WTC11 (cell line): ENCODE data around the gene SRI. TPM values are rescaled to one million over a fixed set of nuclear protein-coding genes. Genes with fewer than 3 reads are reported as not detected.

Experiments
- ATAC-seq: fragments of 200-7000 bp; cut with Tn5 transposase; 2 replicates; pipeline ENCODE4 v1.10.0; 2021; ENCODE audit warnings: mild to moderate bottlenecking, moderate library complexity
- CTCF ChIA-PET: fragments of 300-600 bp; sonication (Branson Sonifier 250); formaldehyde crosslinking; loops from one replicate; lab custom pipeline; 2021; ENCODE audit warnings: antibody characterized with exemption; lab: Charles Lee
- POLR2A ChIA-PET: fragments of 350-600 bp; sonication (Branson Sonifier 250); formaldehyde crosslinking; loops from one replicate; lab custom pipeline; 2021; ENCODE audit warnings: antibody characterized with exemption; lab: Charles Lee
- DNase-seq: peaks from one replicate; pipeline ENCODE4 v3.0.0; 2021; ENCODE audit warnings: low spot score
- H3K27ac Mint-ChIP-seq: 2 replicates; pipeline ENCODE4 v1.8.0; 2021; ENCODE audit warnings: mixed read lengths
- H3K27me3 Mint-ChIP-seq: 2 replicates; pipeline ENCODE4 v1.8.0; 2021; ENCODE audit warnings: low read depth, mild to moderate bottlenecking, moderate library complexity, mixed read lengths
- H3K36me3 Mint-ChIP-seq: 2 replicates; pipeline ENCODE4 v1.8.0; 2021; ENCODE audit warnings: mixed read lengths
- H3K4me1 Mint-ChIP-seq: 2 replicates; pipeline ENCODE4 v1.8.0; 2022; ENCODE audit warnings: mixed read lengths
- H3K4me3 Mint-ChIP-seq: 2 replicates; pipeline ENCODE4 v1.8.0; 2021; ENCODE audit warnings: mild to moderate bottlenecking, moderate library complexity, mixed read lengths
- H3K9me3 Mint-ChIP-seq: 2 replicates; pipeline ENCODE4 v1.8.0; 2021; ENCODE audit warnings: mixed read lengths
- AFF4 ChIP-seq: sonication (generic); formaldehyde crosslinking; IDR thresholded peaks from 2 replicates; pipeline ENCODE4 v1.8.1; 2023; ENCODE audit warnings: mild to moderate bottlenecking, missing genetic modification reagents, borderline replicate concordance
- GABPB1 ChIP-seq: sonication (generic); formaldehyde crosslinking; IDR thresholded peaks from 2 replicates; pipeline ENCODE4 v1.8.1; 2023; ENCODE audit warnings: mild to moderate bottlenecking, missing genetic modification reagents
- HMGA2 ChIP-seq: fragments of 250-450 bp; sonication (Bioruptor Pico); IDR thresholded peaks from 2 replicates; pipeline ENCODE4 v1.4.0; 2021; ENCODE audit warnings: mild to moderate bottlenecking, moderate library complexity
- JAZF1 ChIP-seq: fragments of 250-450 bp; sonication (Bioruptor Pico); IDR thresholded peaks from 2 replicates; pipeline ENCODE4 v1.9.0; 2021; ENCODE audit warnings: moderate library complexity, mild to moderate bottlenecking, inconsistent platforms
- KAT7 ChIP-seq: sonication (generic); formaldehyde crosslinking; IDR thresholded peaks from 2 replicates; pipeline ENCODE4 v1.8.1; 2023; ENCODE audit warnings: missing genetic modification reagents, mild to moderate bottlenecking, borderline replicate concordance
- NFE2L1 ChIP-seq: sonication (generic); formaldehyde crosslinking; IDR thresholded peaks from 2 replicates; pipeline ENCODE4 v1.8.1; 2023; ENCODE audit warnings: missing genetic modification reagents
- PRRX2 ChIP-seq: fragments of 250-450 bp; sonication (Bioruptor Pico); IDR thresholded peaks from 2 replicates; pipeline ENCODE4 v1.8.0; 2021; ENCODE audit warnings: mild to moderate bottlenecking
- SMAD3 ChIP-seq: sonication (generic); formaldehyde crosslinking; IDR thresholded peaks from 2 replicates; pipeline ENCODE4 v1.8.0; 2022; ENCODE audit warnings: missing genetic modification reagents, mild to moderate bottlenecking, borderline replicate concordance
- SOX15 ChIP-seq: fragments of 250-450 bp; sonication (Bioruptor Pico); IDR thresholded peaks from 2 replicates; pipeline ENCODE4 v1.9.0; 2021; ENCODE audit warnings: mild to moderate bottlenecking
- TP53 ChIP-seq: sonication (generic); formaldehyde crosslinking; IDR thresholded peaks from 2 replicates; pipeline ENCODE4 v1.8.1; 2023; ENCODE audit warnings: mild to moderate bottlenecking, missing genetic modification reagents
- ZMAT4 ChIP-seq: fragments of 250-450 bp; sonication (Bioruptor Pico); IDR thresholded peaks from 2 replicates; pipeline ENCODE4 v1.9.0; 2021; ENCODE audit warnings: mild to moderate bottlenecking
- ZNF121 ChIP-seq: sonication (generic); formaldehyde crosslinking; IDR thresholded peaks from 2 replicates; pipeline ENCODE4 v1.8.0; 2023; ENCODE audit warnings: missing genetic modification reagents
- ZNF232 ChIP-seq: sonication (generic); formaldehyde crosslinking; IDR thresholded peaks from 2 replicates; pipeline ENCODE4 v1.8.0; 2022; ENCODE audit warnings: mild to moderate bottlenecking, missing genetic modification reagents
- ZNF263 ChIP-seq: sonication (generic); formaldehyde crosslinking; IDR thresholded peaks from 2 replicates; pipeline ENCODE4 v1.8.1; 2022; ENCODE audit warnings: low read depth, mild to moderate bottlenecking, moderate library complexity, missing genetic modification reagents
- total RNA-seq: library from RNA; stranded (reverse); gene quantifications from 3 replicates; pipeline ENCODE4 v1.2.3, GENCODE V29; 2021
- TF ChIP-seq, protein P1 (sequence below): fragments of 250-450 bp; sonication (Bioruptor Pico); IDR thresholded peaks from 2 replicates; pipeline ENCODE4 v1.9.0; 2021; ENCODE audit warnings: moderate library complexity, mild to moderate bottlenecking, inconsistent platforms, borderline replicate concordance
- TF ChIP-seq, protein P2 (sequence below): sonication (generic); formaldehyde crosslinking; IDR thresholded peaks from 2 replicates; pipeline ENCODE4 v1.8.0; 2022; ENCODE audit warnings: mild to moderate bottlenecking, missing genetic modification reagents
- TF ChIP-seq, protein P3 (sequence below): sonication (generic); formaldehyde crosslinking; IDR thresholded peaks from 2 replicates; pipeline ENCODE4 v1.8.0; 2022; ENCODE audit warnings: mild to moderate bottlenecking, missing genetic modification reagents
- TF ChIP-seq, protein P4 (sequence below): sonication (generic); formaldehyde crosslinking; IDR thresholded peaks from 2 replicates; pipeline ENCODE4 v1.8.0; 2022; ENCODE audit warnings: mild to moderate bottlenecking, missing genetic modification reagents
- TF ChIP-seq, protein P5 (sequence below): sonication (generic); formaldehyde crosslinking; IDR thresholded peaks from 2 replicates; pipeline ENCODE4 v1.8.1; 2023; ENCODE audit warnings: mild to moderate bottlenecking, missing genetic modification reagents

Gene SRI
- total RNA-seq, 1 experiment from 2014 or later, result 135 TPM

DNA sequence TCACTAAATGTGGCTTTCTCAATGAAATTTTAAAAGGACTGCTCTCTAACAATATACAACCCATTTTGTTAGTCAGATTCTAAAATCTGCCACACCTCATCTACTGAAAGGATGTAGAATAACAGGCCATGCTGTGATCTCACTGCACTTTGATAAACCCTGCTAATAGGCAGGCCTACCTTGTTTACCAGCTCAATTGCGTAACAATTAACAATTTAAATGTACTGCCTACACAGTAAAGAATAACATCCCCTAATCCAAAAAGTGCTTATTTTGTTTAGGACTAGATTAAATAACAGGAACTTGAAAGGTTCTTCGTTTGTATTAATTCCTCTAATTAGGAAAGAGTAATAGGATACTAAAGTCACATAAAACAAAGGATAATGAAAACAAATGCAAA is 4.5 kb downstream of the SRI start:
- Mint-ChIP-seq H3K36me3 (peaks cover 23% of the 10 kb centered on the region), H3K9me3 (no peaks in the 10 kb centered on the region), H3K4me3 (no peak overlapping the region), H3K27ac (no peak overlapping the region), H3K4me1 (peaks cover 45% of the 10 kb centered on the region), H3K27me3 (no peaks in the 10 kb centered on the region)
- ChIA-PET CTCF (no interaction called here), POLR2A (interaction anchor here (0.6 kb wide), 1 partner anchor 522 kb away, joined by 3 read pairs; no protein-coding TSS in a partner anchor)
- TF ChIP-seq SOX15 (CRISPR knock-in tag) (no peak), NFE2L1 (CRISPR knock-in tag) (no peak), JAZF1 (no peak), PRRX2 (CRISPR knock-in tag) (no peak), ZNF121 (no peak), GABPB1 (CRISPR knock-in tag) (no peak)
- TF ChIP-seq, protein P1, sequence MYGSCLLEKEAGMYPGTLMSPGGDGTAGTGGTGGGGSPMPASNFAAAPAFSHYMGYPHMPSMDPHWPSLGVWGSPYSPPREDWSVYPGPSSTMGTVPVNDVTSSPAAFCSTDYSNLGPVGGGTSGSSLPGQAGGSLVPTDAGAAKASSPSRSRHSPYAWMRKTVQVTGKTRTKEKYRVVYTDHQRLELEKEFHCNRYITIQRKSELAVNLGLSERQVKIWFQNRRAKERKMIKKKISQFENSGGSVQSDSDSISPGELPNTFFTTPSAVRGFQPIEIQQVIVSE (CRISPR knock-in tag), result no peak
- TF ChIP-seq, protein P2, sequence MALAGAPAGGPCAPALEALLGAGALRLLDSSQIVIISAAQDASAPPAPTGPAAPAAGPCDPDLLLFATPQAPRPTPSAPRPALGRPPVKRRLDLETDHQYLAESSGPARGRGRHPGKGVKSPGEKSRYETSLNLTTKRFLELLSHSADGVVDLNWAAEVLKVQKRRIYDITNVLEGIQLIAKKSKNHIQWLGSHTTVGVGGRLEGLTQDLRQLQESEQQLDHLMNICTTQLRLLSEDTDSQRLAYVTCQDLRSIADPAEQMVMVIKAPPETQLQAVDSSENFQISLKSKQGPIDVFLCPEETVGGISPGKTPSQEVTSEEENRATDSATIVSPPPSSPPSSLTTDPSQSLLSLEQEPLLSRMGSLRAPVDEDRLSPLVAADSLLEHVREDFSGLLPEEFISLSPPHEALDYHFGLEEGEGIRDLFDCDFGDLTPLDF (CRISPR knock-in tag), result no peak
- ATAC-seq (no peak), DNase-seq (no peak)

GRCh38 chr7:88214456-88214855 is 5.4 kb downstream of the SRI start:
- H3K9me3 Mint-ChIP-seq, result no peaks in the 10 kb centered on the region
- H3K4me3 Mint-ChIP-seq, result no peak overlapping the region; the same call in 1 of the 2 replicates
- ATAC-seq, result no peak
- ChIA-PET POLR2A (no interaction called here), CTCF (interaction anchor here (0.6 kb wide), 1 partner anchor 29 kb away, joined by 3 read pairs; no protein-coding TSS in a partner anchor)
- H3K4me1 Mint-ChIP-seq, result peaks cover 45% of the 10 kb centered on the region
- H3K27me3 Mint-ChIP-seq, result no peaks in the 10 kb centered on the region
- DNase-seq, result no peak
- TF ChIP-seq ZNF263 (CRISPR knock-in tag) (no peak), HMGA2 (CRISPR knock-in tag) (peak; percentile 95)
- TF ChIP-seq, all 79 proteins: peak for 1
- Mint-ChIP-seq H3K27ac (peak overlapping the region; percentile 80; the same call in 1 of the 2 replicates), H3K36me3 (peaks cover 31% of the 10 kb centered on the region)

DNA sequence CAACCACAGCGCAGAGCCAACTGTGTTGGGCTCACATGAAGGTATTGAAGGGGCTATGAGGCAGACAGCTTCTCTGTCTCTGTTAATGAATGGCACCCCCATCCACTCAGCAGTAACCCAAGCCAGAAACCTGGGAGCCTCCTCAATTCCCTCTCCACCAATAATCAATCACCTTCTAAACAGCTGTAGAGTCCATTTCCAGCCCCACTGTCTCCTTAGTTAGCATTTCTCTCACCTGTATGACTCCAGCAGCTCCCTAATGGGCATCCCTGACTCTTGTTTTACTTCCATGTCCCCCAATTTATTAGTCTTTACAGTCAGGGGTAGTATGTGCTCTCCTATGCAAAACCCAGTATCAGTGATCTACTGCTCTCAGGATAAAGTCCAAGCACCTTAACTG is 6.9 kb downstream of the SRI start:
- Mint-ChIP-seq H3K36me3 (peaks cover 45% of the 10 kb centered on the region), H3K27me3 (no peaks in the 10 kb centered on the region), H3K4me3 (no peak overlapping the region), H3K9me3 (no peaks in the 10 kb centered on the region), H3K27ac (no peak overlapping the region), H3K4me1 (peaks cover 33% of the 10 kb centered on the region)
- ChIA-PET POLR2A (interaction anchor here (1.3 kb wide), 1 partner anchor 31 kb away, joined by 3 read pairs; no protein-coding TSS in a partner anchor), CTCF (no interaction called here)
- ATAC-seq, result no peak
- no peak for DNase-seq
- no peak for TF ChIP-seq KAT7 (CRISPR knock-in tag)
- no peak for TF ChIP-seq ZNF232 (CRISPR knock-in tag)

DNA sequence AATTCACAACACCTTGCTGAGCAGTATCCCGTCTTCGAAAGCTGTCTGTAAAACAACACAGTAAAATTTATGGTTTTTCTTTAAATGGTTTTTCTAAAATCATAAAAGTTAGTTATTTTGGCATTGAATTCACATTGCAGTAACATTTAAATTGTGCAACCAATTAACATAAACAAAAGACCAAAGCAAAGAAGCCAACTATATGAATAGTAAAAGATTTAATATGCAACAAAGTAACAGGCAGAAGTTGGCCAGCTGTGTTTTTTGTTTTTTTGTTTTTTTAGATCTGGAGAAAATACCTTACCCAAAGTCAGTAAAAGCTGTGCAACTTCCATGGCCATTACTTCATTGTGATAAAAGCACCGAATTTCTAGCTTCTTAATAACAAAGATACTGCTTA is 11.3 kb downstream of the SRI start:
- Mint-ChIP-seq H3K36me3 (peaks cover 66% of the 10 kb centered on the region), H3K9me3 (no peaks in the 10 kb centered on the region), H3K4me1 (peaks cover 10% of the 10 kb centered on the region), H3K27me3 (no peaks in the 10 kb centered on the region), H3K4me3 (no peak overlapping the region), H3K27ac (no peak overlapping the region)
- CTCF ChIA-PET, result no interaction called here
- POLR2A ChIA-PET, result no interaction called here
- no peak for ATAC-seq
- no peak for DNase-seq
- TF ChIP-seq SMAD3 (CRISPR knock-in tag) (no peak), ZMAT4 (CRISPR knock-in tag) (no peak), AFF4 (no peak), TP53 (no peak)
- TF ChIP-seq, protein P3, sequence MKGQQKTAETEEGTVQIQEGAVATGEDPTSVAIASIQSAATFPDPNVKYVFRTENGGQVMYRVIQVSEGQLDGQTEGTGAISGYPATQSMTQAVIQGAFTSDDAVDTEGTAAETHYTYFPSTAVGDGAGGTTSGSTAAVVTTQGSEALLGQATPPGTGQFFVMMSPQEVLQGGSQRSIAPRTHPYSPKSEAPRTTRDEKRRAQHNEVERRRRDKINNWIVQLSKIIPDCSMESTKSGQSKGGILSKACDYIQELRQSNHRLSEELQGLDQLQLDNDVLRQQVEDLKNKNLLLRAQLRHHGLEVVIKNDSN (CRISPR knock-in tag), result no peak
- TF ChIP-seq, protein P4, sequence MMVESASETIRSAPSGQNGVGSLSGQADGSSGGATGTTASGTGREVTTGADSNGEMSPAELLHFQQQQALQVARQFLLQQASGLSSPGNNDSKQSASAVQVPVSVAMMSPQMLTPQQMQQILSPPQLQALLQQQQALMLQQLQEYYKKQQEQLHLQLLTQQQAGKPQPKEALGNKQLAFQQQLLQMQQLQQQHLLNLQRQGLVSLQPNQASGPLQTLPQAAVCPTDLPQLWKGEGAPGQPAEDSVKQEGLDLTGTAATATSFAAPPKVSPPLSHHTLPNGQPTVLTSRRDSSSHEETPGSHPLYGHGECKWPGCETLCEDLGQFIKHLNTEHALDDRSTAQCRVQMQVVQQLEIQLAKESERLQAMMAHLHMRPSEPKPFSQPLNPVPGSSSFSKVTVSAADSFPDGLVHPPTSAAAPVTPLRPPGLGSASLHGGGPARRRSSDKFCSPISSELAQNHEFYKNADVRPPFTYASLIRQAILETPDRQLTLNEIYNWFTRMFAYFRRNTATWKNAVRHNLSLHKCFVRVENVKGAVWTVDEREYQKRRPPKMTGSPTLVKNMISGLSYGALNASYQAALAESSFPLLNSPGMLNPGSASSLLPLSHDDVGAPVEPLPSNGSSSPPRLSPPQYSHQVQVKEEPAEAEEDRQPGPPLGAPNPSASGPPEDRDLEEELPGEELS (CRISPR knock-in tag), result no peak
- TF ChIP-seq, protein P5, sequence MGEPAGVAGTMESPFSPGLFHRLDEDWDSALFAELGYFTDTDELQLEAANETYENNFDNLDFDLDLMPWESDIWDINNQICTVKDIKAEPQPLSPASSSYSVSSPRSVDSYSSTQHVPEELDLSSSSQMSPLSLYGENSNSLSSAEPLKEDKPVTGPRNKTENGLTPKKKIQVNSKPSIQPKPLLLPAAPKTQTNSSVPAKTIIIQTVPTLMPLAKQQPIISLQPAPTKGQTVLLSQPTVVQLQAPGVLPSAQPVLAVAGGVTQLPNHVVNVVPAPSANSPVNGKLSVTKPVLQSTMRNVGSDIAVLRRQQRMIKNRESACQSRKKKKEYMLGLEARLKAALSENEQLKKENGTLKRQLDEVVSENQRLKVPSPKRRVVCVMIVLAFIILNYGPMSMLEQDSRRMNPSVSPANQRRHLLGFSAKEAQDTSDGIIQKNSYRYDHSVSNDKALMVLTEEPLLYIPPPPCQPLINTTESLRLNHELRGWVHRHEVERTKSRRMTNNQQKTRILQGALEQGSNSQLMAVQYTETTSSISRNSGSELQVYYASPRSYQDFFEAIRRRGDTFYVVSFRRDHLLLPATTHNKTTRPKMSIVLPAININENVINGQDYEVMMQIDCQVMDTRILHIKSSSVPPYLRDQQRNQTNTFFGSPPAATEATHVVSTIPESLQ (CRISPR knock-in tag), result no peak
